Panc1 (cell line): ENCODE data around the gene STARD13. TPM values are rescaled to one million over a fixed set of nuclear protein-coding genes. Genes with fewer than 3 reads are reported as not detected.
A peak's percentile ranks its signal among the peaks of the same experiment; 100 is the strongest.

Experiments
- ATAC-seq: fragments of 200-7000 bp; cut with Tn5 transposase; 2 replicates; pipeline ENCODE4 v1.9.1; 2020; ENCODE audit warnings: mild to moderate bottlenecking, moderate library complexity
- BruUV-seq: library from RNA; stranded (reverse); fragments of 400-500 nt; replicated peaks from 2 replicates; lab custom pipeline; 2021; lab: Mats Ljungman, UMichigan
- CTCF ChIA-PET: fragments of 300-600 bp; sonication (Branson Sonifier 250); formaldehyde crosslinking; loops from one replicate; lab custom pipeline; 2022; ENCODE audit warnings: antibody characterized with exemption; lab: Charles Lee
- POLR2A ChIA-PET: fragments of 300-600 bp; sonication (Branson Sonifier 250); formaldehyde crosslinking; loops from one replicate; lab custom pipeline; 2022; ENCODE audit warnings: antibody characterized with exemption; lab: Charles Lee
- DNase-seq: peaks from one replicate; pipeline ENCODE4 v3.0.0-alpha.2; 2010; ENCODE audit warnings: low read depth, low spot score
- H3K27ac ChIP-seq: 2 replicates; pipeline ENCODE4 v1.5.1; 2011; ENCODE audit warnings: mild to moderate bottlenecking, low read length, inconsistent platforms
- H3K27me3 ChIP-seq: fragments of 200-500 bp; sonication (Bioruptor generic); 2 replicates; pipeline ENCODE4 v1.6.0; 2014; ENCODE audit warnings: low read length, inconsistent platforms; ENCODE audit not compliant: control insufficient read depth, insufficient read depth
- H3K36me3 ChIP-seq: fragments of 200-500 bp; sonication (Bioruptor generic); 2 replicates; pipeline ENCODE4 v1.5.1; 2014; ENCODE audit warnings: inconsistent platforms, mild to moderate bottlenecking, low read length, moderate library complexity; ENCODE audit not compliant: control insufficient read depth, insufficient read depth
- H3K4me1 ChIP-seq: 2 replicates; pipeline ENCODE4 v1.5.1; 2011; ENCODE audit warnings: inconsistent platforms, mild to moderate bottlenecking, low read length, moderate library complexity; ENCODE audit not compliant: control insufficient read depth, insufficient read depth
- H3K4me3 ChIP-seq, 2 experiments: 2 replicates each; pipeline ENCODE4 v1.5.1; 2011 to 2012; ENCODE audit warnings: low read depth in 2 of 2, low read length in 2 of 2, mild to moderate bottlenecking in 2 of 2, inconsistent platforms in 1 of 2, moderate library complexity in 1 of 2
- H3K9me3 ChIP-seq: fragments of 200-500 bp; sonication (Bioruptor generic); 2 replicates; pipeline ENCODE4 v1.5.1; 2014; ENCODE audit warnings: low read depth, mild to moderate bottlenecking, inconsistent platforms, low read length, moderate library complexity; ENCODE audit not compliant: control insufficient read depth, insufficient read depth
- POLR2AphosphoS5 ChIP-seq: IDR thresholded peaks from 2 replicates; pipeline ENCODE4 v1.6.1; 2012; ENCODE audit warnings: mild to moderate bottlenecking, low read depth, low read length, moderate library complexity
- SIN3A ChIP-seq: IDR thresholded peaks from 2 replicates; pipeline ENCODE4 v1.6.1; 2012; ENCODE audit warnings: low read depth, mild to moderate bottlenecking, low read length, moderate library complexity, borderline replicate concordance; ENCODE audit not compliant: insufficient read depth
- TCF7L2 ChIP-seq: IDR thresholded peaks from 2 replicates; pipeline ENCODE4 v1.6.1; 2011; ENCODE audit warnings: mild to moderate bottlenecking, low read depth, low read length, inconsistent platforms
- in situ Hi-C: cut with HindIII; loops from 2 replicates; pipeline ENCODE4 v1.10.0; 2016; ENCODE audit warnings: low sequenced_read_pairs, low pct_unique_long_range_greater_than_20kb
- intact Hi-C: fragments of 100-400 bp; cut with micrococcal nuclease; formaldehyde crosslinking; loops from one replicate; pipeline ENCODE4 v1.10.0; 2022; ENCODE audit not compliant: unreplicated experiment
- total RNA-seq: library from RNA; stranded (reverse); gene quantifications from one replicate; pipeline ENCODE4 v1.2.1, GENCODE V29; 2021; ENCODE audit not compliant: unreplicated experiment
- TF ChIP-seq, protein P1 (sequence below), 2 experiments: IDR thresholded peaks; 2 replicates each; pipeline ENCODE4 v1.6.1; 2011 to 2012; ENCODE audit warnings: low read depth in 2 of 2, control low read depth in 1 of 2, low read length in 1 of 2, mild to moderate bottlenecking in 1 of 2, moderate library complexity in 1 of 2; ENCODE audit not compliant: insufficient read depth in 1 of 2
- TF ChIP-seq, protein P2 (sequence below): fragments of 450-650 bp; IDR thresholded peaks from 2 replicates; pipeline ENCODE4 v1.5.1; 2017; ENCODE audit warnings: mild to moderate bottlenecking

STARD13 gene
- total RNA-seq, 1 experiment from 2014 or later = 6.5 TPM

DNA sequence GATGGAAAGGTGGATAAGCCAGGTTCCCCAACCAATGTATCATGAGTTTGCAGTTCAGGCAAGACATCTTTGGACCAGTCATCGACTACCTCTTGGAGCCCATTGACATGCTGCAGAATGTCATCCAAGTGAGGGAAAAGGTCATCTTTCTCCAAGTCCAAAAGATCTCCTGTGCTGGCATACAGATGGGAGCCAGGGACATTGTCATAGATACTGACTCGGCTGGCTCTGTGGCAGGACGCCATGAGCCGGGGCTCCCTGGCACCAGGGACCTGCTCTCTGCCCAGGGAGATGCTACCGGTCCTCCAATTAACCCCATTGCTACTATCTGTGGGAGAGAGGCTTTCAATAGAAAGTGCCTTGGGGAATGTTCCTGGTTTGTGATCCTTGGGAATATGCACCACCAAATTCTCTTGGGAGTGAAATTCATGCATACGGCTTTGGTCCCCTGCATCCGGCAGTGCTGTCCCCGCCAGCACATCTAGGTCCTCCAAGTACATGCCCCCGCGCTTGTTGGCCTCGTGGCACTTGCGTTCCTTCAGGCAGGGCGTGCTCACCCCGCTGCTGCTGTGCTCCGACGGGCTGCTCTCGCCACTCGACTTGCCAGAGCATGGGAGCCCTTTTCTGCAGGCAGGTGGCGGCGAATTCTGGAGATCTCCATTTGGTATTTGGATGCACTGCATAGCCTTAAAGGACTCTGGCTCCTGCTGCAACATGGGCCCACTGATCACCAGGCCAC, 156.3 kb downstream of the STARD13 start:
- in situ Hi-C loops (no loop called here), intact Hi-C loops (no loop called here)
- no peaks in the 10 kb centered on the region for H3K36me3 ChIP-seq
- H3K27ac ChIP-seq = no peak overlapping the region
- no TSS peak for BruUV-seq
- DNase-seq (no peak), ATAC-seq (no peak)
- POLR2A ChIA-PET = no interaction called here
- TF ChIP-seq SIN3A = no peak
- TF ChIP-seq, protein P1, sequence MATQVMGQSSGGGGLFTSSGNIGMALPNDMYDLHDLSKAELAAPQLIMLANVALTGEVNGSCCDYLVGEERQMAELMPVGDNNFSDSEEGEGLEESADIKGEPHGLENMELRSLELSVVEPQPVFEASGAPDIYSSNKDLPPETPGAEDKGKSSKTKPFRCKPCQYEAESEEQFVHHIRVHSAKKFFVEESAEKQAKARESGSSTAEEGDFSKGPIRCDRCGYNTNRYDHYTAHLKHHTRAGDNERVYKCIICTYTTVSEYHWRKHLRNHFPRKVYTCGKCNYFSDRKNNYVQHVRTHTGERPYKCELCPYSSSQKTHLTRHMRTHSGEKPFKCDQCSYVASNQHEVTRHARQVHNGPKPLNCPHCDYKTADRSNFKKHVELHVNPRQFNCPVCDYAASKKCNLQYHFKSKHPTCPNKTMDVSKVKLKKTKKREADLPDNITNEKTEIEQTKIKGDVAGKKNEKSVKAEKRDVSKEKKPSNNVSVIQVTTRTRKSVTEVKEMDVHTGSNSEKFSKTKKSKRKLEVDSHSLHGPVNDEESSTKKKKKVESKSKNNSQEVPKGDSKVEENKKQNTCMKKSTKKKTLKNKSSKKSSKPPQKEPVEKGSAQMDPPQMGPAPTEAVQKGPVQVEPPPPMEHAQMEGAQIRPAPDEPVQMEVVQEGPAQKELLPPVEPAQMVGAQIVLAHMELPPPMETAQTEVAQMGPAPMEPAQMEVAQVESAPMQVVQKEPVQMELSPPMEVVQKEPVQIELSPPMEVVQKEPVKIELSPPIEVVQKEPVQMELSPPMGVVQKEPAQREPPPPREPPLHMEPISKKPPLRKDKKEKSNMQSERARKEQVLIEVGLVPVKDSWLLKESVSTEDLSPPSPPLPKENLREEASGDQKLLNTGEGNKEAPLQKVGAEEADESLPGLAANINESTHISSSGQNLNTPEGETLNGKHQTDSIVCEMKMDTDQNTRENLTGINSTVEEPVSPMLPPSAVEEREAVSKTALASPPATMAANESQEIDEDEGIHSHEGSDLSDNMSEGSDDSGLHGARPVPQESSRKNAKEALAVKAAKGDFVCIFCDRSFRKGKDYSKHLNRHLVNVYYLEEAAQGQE (IDR thresholded peaks at IDR 0.05; ENCODE audit: insufficient read depth in 1 of 2, low read depth in 2 of 2, low read length in 1 of 2) = no peak
- TF ChIP-seq, protein P2, sequence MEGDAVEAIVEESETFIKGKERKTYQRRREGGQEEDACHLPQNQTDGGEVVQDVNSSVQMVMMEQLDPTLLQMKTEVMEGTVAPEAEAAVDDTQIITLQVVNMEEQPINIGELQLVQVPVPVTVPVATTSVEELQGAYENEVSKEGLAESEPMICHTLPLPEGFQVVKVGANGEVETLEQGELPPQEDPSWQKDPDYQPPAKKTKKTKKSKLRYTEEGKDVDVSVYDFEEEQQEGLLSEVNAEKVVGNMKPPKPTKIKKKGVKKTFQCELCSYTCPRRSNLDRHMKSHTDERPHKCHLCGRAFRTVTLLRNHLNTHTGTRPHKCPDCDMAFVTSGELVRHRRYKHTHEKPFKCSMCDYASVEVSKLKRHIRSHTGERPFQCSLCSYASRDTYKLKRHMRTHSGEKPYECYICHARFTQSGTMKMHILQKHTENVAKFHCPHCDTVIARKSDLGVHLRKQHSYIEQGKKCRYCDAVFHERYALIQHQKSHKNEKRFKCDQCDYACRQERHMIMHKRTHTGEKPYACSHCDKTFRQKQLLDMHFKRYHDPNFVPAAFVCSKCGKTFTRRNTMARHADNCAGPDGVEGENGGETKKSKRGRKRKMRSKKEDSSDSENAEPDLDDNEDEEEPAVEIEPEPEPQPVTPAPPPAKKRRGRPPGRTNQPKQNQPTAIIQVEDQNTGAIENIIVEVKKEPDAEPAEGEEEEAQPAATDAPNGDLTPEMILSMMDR = no peak
- no peak for TF ChIP-seq TCF7L2
- TF ChIP-seq POLR2AphosphoS5 = no peak
- no peaks in the 10 kb centered on the region for H3K27me3 ChIP-seq
- no peaks in the 10 kb centered on the region for H3K9me3 ChIP-seq
- CTCF ChIA-PET = no interaction called here
- no peak overlapping the region for H3K4me3 ChIP-seq
- H3K4me1 ChIP-seq = peaks cover 24% of the 10 kb centered on the region

DNA sequence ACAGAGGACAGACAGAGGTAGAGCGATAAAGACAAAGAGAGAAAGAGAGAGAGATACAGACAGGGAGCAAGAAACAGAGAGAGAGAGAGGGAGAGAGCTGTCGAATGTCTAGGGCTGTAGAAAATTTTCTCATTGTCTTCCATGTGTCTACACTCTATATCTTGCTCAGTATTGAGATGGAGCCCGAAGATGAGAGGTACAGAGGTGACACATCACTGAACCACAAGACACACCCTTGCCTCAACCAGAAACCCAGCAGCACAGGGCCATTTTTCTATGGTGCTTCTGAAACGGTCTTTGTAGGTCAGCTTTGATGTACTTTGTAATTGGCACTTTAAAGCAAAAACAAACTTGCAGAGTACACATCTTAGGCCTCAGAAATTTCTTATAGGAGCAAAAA, 157.4 kb downstream of the STARD13 start:
- H3K4me3 ChIP-seq = no peak overlapping the region
- intact Hi-C loops (no loop called here), in situ Hi-C loops (no loop called here)
- no TSS peak for BruUV-seq
- POLR2A ChIA-PET = no interaction called here
- peak overlapping the region; percentile 69; the same call in 1 of the 2 replicates for H3K27ac ChIP-seq
- TF ChIP-seq TCF7L2 (no peak), SIN3A (no peak), POLR2AphosphoS5 (no peak)
- TF ChIP-seq, protein P2 = no peak
- TF ChIP-seq, protein P1 (IDR thresholded peaks at IDR 0.05; ENCODE audit: insufficient read depth in 1 of 2, low read depth in 2 of 2, low read length in 1 of 2) = no peak
- no peaks in the 10 kb centered on the region for H3K9me3 ChIP-seq
- H3K36me3 ChIP-seq = no peaks in the 10 kb centered on the region
- CTCF ChIA-PET = no interaction called here
- no peaks in the 10 kb centered on the region for H3K27me3 ChIP-seq
- no peak for ATAC-seq
- peaks cover 31% of the 10 kb centered on the region for H3K4me1 ChIP-seq
- DNase-seq = no peak
